PC-3 (cell line): ENCODE data around the gene GAA. TPM values are rescaled to one million over a fixed set of nuclear protein-coding genes. Genes with fewer than 3 reads are reported as not detected.

Experiments
- ATAC-seq: fragments of 200-7000 bp; cut with Tn5 transposase; 2 replicates; pipeline ENCODE4 v1.9.1; 2020; ENCODE audit warnings: mild to moderate bottlenecking, moderate library complexity
- BruUV-seq: library from RNA; stranded (reverse); fragments of 400-500 nt; replicated peaks from 2 replicates; lab custom pipeline; 2021; lab: Mats Ljungman, UMichigan
- CTCF ChIA-PET: fragments of 300-600 bp; sonication (Branson Sonifier 250); formaldehyde crosslinking; loops from one replicate; lab custom pipeline; 2022; ENCODE audit warnings: antibody characterized with exemption; lab: Charles Lee
- POLR2A ChIA-PET: fragments of 300-600 bp; sonication (Branson Sonifier 250); formaldehyde crosslinking; loops from one replicate; lab custom pipeline; 2022; ENCODE audit warnings: antibody characterized with exemption; ENCODE audit not compliant: unreplicated experiment; lab: Charles Lee
- DNase-seq: peaks from one replicate; pipeline ENCODE4 v3.0.0-alpha.2; 2015
- H2AFZ ChIP-seq: fragments of 300-600 bp; sonication (generic); 2 replicates; pipeline ENCODE4 v1.6.0; 2016; ENCODE audit warnings: antibody characterized with exemption, low read length
- H3F3A ChIP-seq: fragments of 300-600 bp; sonication (generic); one replicate; pipeline ENCODE4 v1.6.0; 2017; ENCODE audit warnings: antibody characterized with exemption, low read length, control low read depth, mild to moderate bottlenecking; ENCODE audit not compliant: unreplicated experiment
- H3K27ac ChIP-seq: fragments of 300-600 bp; sonication (generic); 2 replicates; pipeline ENCODE4 v1.5.1; 2016; ENCODE audit warnings: mild to moderate bottlenecking, low read length
- H3K27me3 ChIP-seq: fragments of 300-600 bp; sonication (generic); 2 replicates; pipeline ENCODE4 v1.6.1; 2016; ENCODE audit warnings: low read length, mixed read lengths
- H3K36me3 ChIP-seq: fragments of 300-600 bp; sonication (generic); 2 replicates; pipeline ENCODE4 v1.6.1; 2016; ENCODE audit warnings: low read depth, mixed run types, low read length, mixed read lengths
- H3K4me1 ChIP-seq: fragments of 300-600 bp; sonication (generic); 2 replicates; pipeline ENCODE4 v1.5.1; 2016; ENCODE audit warnings: low read length; ENCODE audit not compliant: insufficient read depth
- H3K4me2 ChIP-seq: fragments of 300-600 bp; sonication (generic); 2 replicates; pipeline ENCODE4 v1.6.0; 2016; ENCODE audit warnings: low read length
- H3K4me3 ChIP-seq: fragments of 300-600 bp; sonication (generic); 2 replicates; pipeline ENCODE4 v1.5.1; 2016; ENCODE audit warnings: mild to moderate bottlenecking, low read length, mixed read lengths
- H3K79me2 ChIP-seq: fragments of 300-600 bp; sonication (generic); 2 replicates; pipeline ENCODE4 v1.6.1; 2017; ENCODE audit warnings: low read length, mixed read lengths
- H3K9ac ChIP-seq: fragments of 300-600 bp; sonication (generic); 2 replicates; pipeline ENCODE4 v1.6.0; 2016; ENCODE audit warnings: mild to moderate bottlenecking, low read length
- H3K9me2 ChIP-seq: fragments of 300-600 bp; sonication (generic); replicated peaks from 2 replicates; pipeline ENCODE4 v1.6.1; 2016; ENCODE audit warnings: mixed run types, low read length, mixed read lengths
- H3K9me3 ChIP-seq: fragments of 300-600 bp; sonication (generic); 2 replicates; pipeline ENCODE4 v1.6.1; 2016; ENCODE audit warnings: low read length, mixed read lengths
- H4K20me1 ChIP-seq: fragments of 300-600 bp; sonication (generic); 2 replicates; pipeline ENCODE4 v1.6.1; 2016; ENCODE audit warnings: low read length, mixed read lengths
- CTCF ChIP-seq: fragments of 300-600 bp; sonication (generic); conservative IDR thresholded peaks from 2 replicates; pipeline ENCODE4 v1.5.1; 2017; ENCODE audit warnings: antibody characterized with exemption, low read depth, mild to moderate bottlenecking, low read length
- EZH2 ChIP-seq: fragments of 300-600 bp; sonication (generic); IDR thresholded peaks from one replicate; pipeline ENCODE4 v1.6.1; 2017; ENCODE audit warnings: antibody characterized with exemption, mild to moderate bottlenecking, low read length; ENCODE audit not compliant: unreplicated experiment
- EZH2phosphoT487 ChIP-seq: fragments of 300-600 bp; sonication (generic); IDR thresholded peaks from 2 replicates; pipeline ENCODE4 v1.6.1; 2018; ENCODE audit warnings: mild to moderate bottlenecking, antibody characterized with exemption, low read length, borderline replicate concordance
- intact Hi-C: fragments of 100-400 bp; cut with micrococcal nuclease; formaldehyde crosslinking; loops from 2 replicates; pipeline ENCODE4 v1.9.0; 2023
- total RNA-seq: library from RNA; depleted of rRNA; stranded (reverse); fragments of >200 nt; gene quantifications from 2 replicates; pipeline ENCODE4 v1.2.3, GENCODE V29; 2014

Gene GAA
- total RNA-seq, 1 experiment from 2014 or later: 76.2 TPM

GRCh38 chr17:80141463-80142165 lies 40.2 kb downstream of the GAA start:
- no peak overlapping the region for H3K4me2 ChIP-seq
- no peak overlapping the region for H3K4me3 ChIP-seq
- no peaks in the 10 kb centered on the region for H3K9me2 ChIP-seq
- no peak overlapping the region for H3K27ac ChIP-seq
- TF ChIP-seq EZH2phosphoT487 (no peak), EZH2 (no peak), CTCF (no peak)
- H3K79me2 ChIP-seq: peaks cover 56% of the 10 kb centered on the region
- H3K4me1 ChIP-seq: peaks cover 12% of the 10 kb centered on the region
- H3K9ac ChIP-seq: no peak overlapping the region
- H3K9me3 ChIP-seq: no peaks in the 10 kb centered on the region
- ATAC-seq (no peak), DNase-seq (no peak)
- POLR2A ChIA-PET: no interaction called here
- H3K27me3 ChIP-seq: no peaks in the 10 kb centered on the region
- intact Hi-C loops: no loop called here
- H3F3A ChIP-seq: no peaks in the 10 kb centered on the region
- H3K36me3 ChIP-seq: peaks cover 74% of the 10 kb centered on the region
- no TSS peak for BruUV-seq
- CTCF ChIA-PET: no interaction called here
- H2AFZ ChIP-seq: no peak overlapping the region
- H4K20me1 ChIP-seq: peaks cover 45% of the 10 kb centered on the region

GRCh38 chr17:80142929-80143328 lies 41.5 kb downstream of the GAA start:
- no peaks in the 10 kb centered on the region for H3K27me3 ChIP-seq
- no peaks in the 10 kb centered on the region for H3F3A ChIP-seq

More at GRCh38 chr17:80142929-80143328, 41.5 kb downstream of the GAA start:
- ChIA-PET POLR2A (no interaction called here), CTCF (no interaction called here)
- DNase-seq (no peak), ATAC-seq (no peak)
- peaks cover 12% of the 10 kb centered on the region for H3K4me1 ChIP-seq
- intact Hi-C loops: no loop called here
- no TSS peak for BruUV-seq
- H2AFZ ChIP-seq: no peak overlapping the region
- H3K79me2 ChIP-seq: peaks cover 67% of the 10 kb centered on the region
- no peaks in the 10 kb centered on the region for H3K9me2 ChIP-seq
- no peak overlapping the region for H3K4me2 ChIP-seq
- H4K20me1 ChIP-seq: peaks cover 46% of the 10 kb centered on the region
- TF ChIP-seq CTCF (no peak), EZH2 (no peak), EZH2phosphoT487 (no peak)
- H3K9me3 ChIP-seq: no peaks in the 10 kb centered on the region
- H3K27ac ChIP-seq: no peak overlapping the region
- H3K9ac ChIP-seq: no peak overlapping the region
- H3K36me3 ChIP-seq: peaks cover 61% of the 10 kb centered on the region
- no peak overlapping the region for H3K4me3 ChIP-seq
